HCT116 (cell line): ENCODE data around the gene SNTG2. TPM values are rescaled to one million over a fixed set of nuclear protein-coding genes. Genes with fewer than 3 reads are reported as not detected.

ENCODE experiments used
- ATAC-seq: fragments of 200-7000 bp; cut with Tn5 transposase; 2 replicates; pipeline ENCODE4 v1.9.1; 2020; ENCODE audit warnings: mild to moderate bottlenecking, moderate library complexity
- BruUV-seq: library from RNA; stranded (reverse); fragments of 400-500 nt; replicated peaks from 2 replicates; lab custom pipeline; 2021; lab: Mats Ljungman, UMichigan
- CTCF ChIA-PET: fragments of 300-600 bp; sonication (Branson Sonifier 250); formaldehyde crosslinking; loops from one replicate; lab custom pipeline; 2021; ENCODE audit warnings: antibody characterized with exemption; lab: Charles Lee
- POLR2A ChIA-PET: fragments of 300-600, 350-600 bp; sonication (Branson Sonifier 250); formaldehyde crosslinking; loops from one replicate; lab custom pipeline; 2021; ENCODE audit warnings: antibody characterized with exemption; lab: Charles Lee
- RAD21 ChIA-PET, 2 experiments: fragments of 300-600 bp; sonication (Branson Sonifier 250); formaldehyde crosslinking; loops; one replicate each; lab custom pipeline; 2023; ENCODE audit warnings: low total read pairs in 2 of 2; ENCODE audit not compliant: uncharacterized antibody in 2 of 2, unreplicated experiment in 2 of 2, low non-redundant PET in 1 of 2; lab: Charles Lee
- DNase-seq: peaks from one replicate; pipeline ENCODE4 v3.0.0-alpha.2; 2010; ENCODE audit warnings: low read depth, low spot score
- H2AFZ ChIP-seq: fragments of 200-600 bp; shearing (Covaris generic), sonication (generic); 2 replicates; pipeline ENCODE4 v1.6.1; 2017; ENCODE audit warnings: low read depth, mixed run types, mixed read lengths, antibody characterized with exemption, low read length; ENCODE audit not compliant: poor library complexity, severe bottlenecking
- H3K27ac ChIP-seq: 2 replicates; pipeline ENCODE4 v1.5.1; 2012; ENCODE audit warnings: low read depth, low read length
- H3K27me3 ChIP-seq: fragments of 200-600 bp; sonication (generic); 2 replicates; pipeline ENCODE4 v1.6.1; 2016; ENCODE audit warnings: mixed run types, low read length, mixed read lengths; ENCODE audit not compliant: insufficient read depth
- H3K36me3 ChIP-seq, 2 experiments: fragments of 200-500 bp in 1 of 2; fragments of 200-600 bp in 1 of 2; sonication (Bioruptor generic) in 1 of 2; sonication (generic) in 1 of 2; 2 replicates each; pipeline versions ENCODE4 v1.5.1 to v1.6.1; 2014 to 2016; ENCODE audit warnings: low read length in 2 of 2, inconsistent platforms in 1 of 2, mixed read lengths in 1 of 2, mixed run types in 1 of 2; ENCODE audit not compliant: insufficient read depth in 2 of 2, control insufficient read depth in 1 of 2
- H3K4me1 ChIP-seq, 2 experiments: fragments of 200-600 bp in 1 of 2; sonication (generic) in 1 of 2; 2 replicates each; pipeline versions ENCODE4 v1.5.1 to v1.6.1; 2012 to 2017; ENCODE audit warnings: low read length in 2 of 2, inconsistent platforms in 1 of 2, mild to moderate bottlenecking in 1 of 2, mixed read lengths in 1 of 2, mixed run types in 1 of 2, moderate library complexity in 1 of 2; ENCODE audit not compliant: insufficient read depth in 2 of 2, control insufficient read depth in 1 of 2
- H3K4me2 ChIP-seq: fragments of 200-600 bp; sonication (generic); 2 replicates; pipeline ENCODE4 v1.6.1; 2017; ENCODE audit warnings: mixed run types, low read length, mixed read lengths
- H3K4me3 ChIP-seq, 2 experiments: fragments of 200-600 bp in 1 of 2; sonication (generic) in 1 of 2; replicated peaks in 1 of 2; 2 replicates each; pipeline ENCODE4 v1.5.1; 2011 to 2016; ENCODE audit warnings: low read length in 2 of 2, control low read depth in 1 of 2, low read depth in 1 of 2, mild to moderate bottlenecking in 1 of 2, mixed read lengths in 1 of 2, mixed run types in 1 of 2
- H3K79me2 ChIP-seq: fragments of 200-600 bp; sonication (generic); 2 replicates; pipeline ENCODE4 v1.6.1; 2017; ENCODE audit warnings: mild to moderate bottlenecking, mixed run types, low read length, moderate library complexity, mixed read lengths; ENCODE audit not compliant: insufficient read depth
- H3K9ac ChIP-seq: fragments of 200-600 bp; sonication (generic); 2 replicates; pipeline ENCODE4 v1.6.1; 2016; ENCODE audit warnings: low read length, mixed read lengths
- H3K9me2 ChIP-seq: fragments of 200-600 bp; sonication (generic), shearing (Covaris generic); 2 replicates; pipeline ENCODE4 v1.6.1; 2017; ENCODE audit warnings: mixed run types, mild to moderate bottlenecking, moderate library complexity; ENCODE audit not compliant: insufficient read depth
- H3K9me3 ChIP-seq, 2 experiments: fragments of 200-500 bp in 1 of 2; fragments of 200-600 bp in 1 of 2; sonication (Bioruptor generic) in 1 of 2; sonication (generic) in 1 of 2; 2 replicates each; pipeline ENCODE4 v1.6.1; 2014 to 2017; ENCODE audit warnings: low read length in 2 of 2, mixed read lengths in 2 of 2, inconsistent platforms in 1 of 2, low read depth in 1 of 2, mild to moderate bottlenecking in 1 of 2, mixed run types in 1 of 2, moderate library complexity in 1 of 2; ENCODE audit not compliant: control insufficient read depth in 1 of 2, insufficient read depth in 1 of 2
- H4K20me1 ChIP-seq: fragments of 200-600 bp; sonication (generic), shearing (Covaris generic); 2 replicates; pipeline ENCODE4 v1.6.1; 2017; ENCODE audit warnings: mixed run types, mild to moderate bottlenecking, moderate library complexity; ENCODE audit not compliant: insufficient read depth
- CBX3 ChIP-seq: IDR thresholded peaks from 2 replicates; pipeline ENCODE4 v1.6.1; 2012; ENCODE audit warnings: low read depth
- CEBPB ChIP-seq: IDR thresholded peaks from 2 replicates; pipeline ENCODE4 v1.6.1; 2012; ENCODE audit warnings: low read depth
- EGR1 ChIP-seq: IDR thresholded peaks from 2 replicates; pipeline ENCODE4 v1.6.1; 2012; ENCODE audit warnings: low read depth
- EZH2phosphoT487 ChIP-seq: fragments of 200-600 bp; IDR thresholded peaks from 2 replicates; pipeline ENCODE4 v1.6.1; 2018; ENCODE audit warnings: antibody characterized with exemption, borderline replicate concordance
- JUND ChIP-seq: IDR thresholded peaks from 2 replicates; pipeline ENCODE4 v1.6.1; 2012
- POLR2A ChIP-seq: IDR thresholded peaks from 2 replicates; pipeline ENCODE4 v1.7.0; 2011; ENCODE audit warnings: borderline replicate concordance; ENCODE audit not compliant: insufficient read depth, insufficient read length; ENCODE audit errors: extremely low read depth
- POLR2AphosphoS5 ChIP-seq: IDR thresholded peaks from 2 replicates; pipeline ENCODE4 v1.6.1; 2011; ENCODE audit warnings: mild to moderate bottlenecking, low read depth, low read length, moderate library complexity
- RAD21 ChIP-seq: IDR thresholded peaks from 2 replicates; pipeline ENCODE4 v1.6.1; 2012; ENCODE audit warnings: low read depth, mild to moderate bottlenecking
- SIN3A ChIP-seq: IDR thresholded peaks from 2 replicates; pipeline ENCODE4 v1.6.1; 2012; ENCODE audit warnings: low read depth
- TCF7L2 ChIP-seq: IDR thresholded peaks from 2 replicates; pipeline ENCODE4 v1.7.0; 2011; ENCODE audit warnings: borderline replicate concordance, inconsistent platforms; ENCODE audit not compliant: insufficient read depth, insufficient read length; ENCODE audit errors: extremely low read depth
- YY1 ChIP-seq: IDR thresholded peaks from 2 replicates; pipeline ENCODE4 v1.6.1; 2011; ENCODE audit warnings: low read length, low read depth, moderate library complexity, mild to moderate bottlenecking; ENCODE audit not compliant: insufficient replicate concordance; ENCODE audit errors: extremely low read depth
- ZFX ChIP-seq: fragments of 450-650 bp; IDR thresholded peaks from 2 replicates; pipeline ENCODE4 v1.6.1; 2017
- intact Hi-C: fragments of 100-400 bp; cut with micrococcal nuclease; formaldehyde crosslinking; loops from 2 replicates; pipeline ENCODE4 v1.10.0; 2022
- total RNA-seq: library from RNA; stranded (reverse); gene quantifications from one replicate; pipeline ENCODE4 v1.2.1, GENCODE V29; 2021; ENCODE audit not compliant: unreplicated experiment
- TF ChIP-seq, protein P1 (sequence below), 3 experiments: fragments of 200-600 bp in 1 of 3; sonication (generic) in 1 of 3; IDR thresholded peaks in 2 of 3; conservative IDR thresholded peaks in 1 of 3; 2 replicates each; pipeline ENCODE4 v1.5.1; 2012 to 2017; ENCODE audit warnings: low read depth in 2 of 3, low read length in 2 of 3, antibody characterized with exemption in 1 of 3, borderline replicate concordance in 1 of 3, control low read depth in 1 of 3, mild to moderate bottlenecking in 1 of 3, mixed read lengths in 1 of 3, mixed run types in 1 of 3, moderate library complexity in 1 of 3; ENCODE audit not compliant: insufficient read depth in 1 of 3
- TF ChIP-seq, protein P2 (sequence below): IDR thresholded peaks from 2 replicates; pipeline ENCODE4 v1.6.1; 2012
- TF ChIP-seq, protein P3 (sequence below): IDR thresholded peaks from 2 replicates; pipeline ENCODE4 v1.6.1; 2012; ENCODE audit warnings: low read depth

The SNTG2 gene
- total RNA-seq, 1 experiment from 2014 or later: not detected

DNA sequence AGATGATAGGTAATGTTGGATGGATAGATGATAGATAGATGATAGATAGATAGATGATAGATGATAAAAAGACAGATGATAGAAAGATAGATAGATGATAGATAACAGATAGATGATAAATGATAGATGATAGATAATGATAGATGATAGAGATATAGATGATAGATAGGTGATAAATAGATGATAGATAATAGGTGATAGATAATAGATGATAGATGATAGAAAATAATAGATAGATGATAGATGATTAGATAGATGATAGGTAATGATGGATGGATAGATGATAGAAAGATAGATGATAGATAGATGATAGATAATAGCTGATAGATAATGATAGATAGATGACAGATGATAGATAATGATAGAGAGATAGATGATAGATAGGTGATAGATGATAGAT is 31.0 kb upstream of the SNTG2 start:
- Histone ChIP-seq H3K79me2 (no peaks in the 10 kb centered on the region), H3K27ac (no peak overlapping the region), H3K9ac (no peak overlapping the region), H3K9me2 (no peaks in the 10 kb centered on the region), H3K4me1 (no peaks in the 10 kb centered on the region), H3K36me3 (no peaks in the 10 kb centered on the region), H2AFZ (no peak overlapping the region), H4K20me1 (no peaks in the 10 kb centered on the region), H3K4me3 (no peak overlapping the region), H3K27me3 (peaks cover 28% of the 10 kb centered on the region), H3K9me3 (no peaks in the 10 kb centered on the region), H3K4me2 (no peak overlapping the region)
- TF ChIP-seq JUND (no peak), CEBPB (no peak), RAD21 (no peak), YY1 (no peak), TCF7L2 (no peak), EZH2phosphoT487 (no peak), SIN3A (no peak)
- ChIA-PET POLR2A (no interaction called here), RAD21 (no interaction called here), CTCF (no interaction called here)
- BruUV-seq: no TSS peak
- intact Hi-C loops: no loop called here
- ATAC-seq (no peak), DNase-seq (no peak)

DNA sequence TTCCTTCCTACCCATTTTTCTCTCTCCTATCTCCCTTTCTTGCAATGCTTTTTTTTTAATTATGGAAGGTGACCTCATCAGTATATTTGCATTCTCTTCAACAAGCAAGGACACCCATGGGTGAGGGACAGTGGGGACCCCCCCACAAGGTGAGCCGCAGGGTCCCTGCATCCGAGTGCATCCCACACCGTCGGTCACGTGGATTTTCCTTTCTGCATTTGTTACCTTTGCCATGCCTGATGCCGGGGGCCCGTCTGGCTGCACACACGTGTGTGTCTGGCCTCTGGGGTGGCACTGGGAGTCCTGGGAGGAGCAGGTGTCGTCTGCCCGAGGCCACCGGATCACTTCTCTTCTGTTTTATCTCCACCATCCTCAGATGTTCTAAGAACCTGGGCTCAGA is 30.1 kb upstream of the SNTG2 start:
- H3K27ac ChIP-seq: no peak overlapping the region
- no peak for ATAC-seq
- H4K20me1 ChIP-seq: no peaks in the 10 kb centered on the region
- intact Hi-C loops: no loop called here
- no peak overlapping the region for H3K9ac ChIP-seq
- no peaks in the 10 kb centered on the region for H3K9me2 ChIP-seq
- H3K4me2 ChIP-seq: no peak overlapping the region
- BruUV-seq: no TSS peak
- no peak overlapping the region for H2AFZ ChIP-seq
- ChIA-PET POLR2A (no interaction called here), RAD21 (no interaction called here), CTCF (no interaction called here)
- no peaks in the 10 kb centered on the region for H3K9me3 ChIP-seq
- DNase-seq: no peak
- H3K36me3 ChIP-seq: no peaks in the 10 kb centered on the region
- no peaks in the 10 kb centered on the region for H3K79me2 ChIP-seq
- no peaks in the 10 kb centered on the region for H3K4me1 ChIP-seq
- H3K27me3 ChIP-seq: peaks cover 37% of the 10 kb centered on the region
- no peak overlapping the region for H3K4me3 ChIP-seq
- TF ChIP-seq ZFX (no peak), JUND (no peak), POLR2AphosphoS5 (no peak), EGR1 (no peak), CBX3 (no peak), POLR2A (no peak)
- TF ChIP-seq, protein P1, sequence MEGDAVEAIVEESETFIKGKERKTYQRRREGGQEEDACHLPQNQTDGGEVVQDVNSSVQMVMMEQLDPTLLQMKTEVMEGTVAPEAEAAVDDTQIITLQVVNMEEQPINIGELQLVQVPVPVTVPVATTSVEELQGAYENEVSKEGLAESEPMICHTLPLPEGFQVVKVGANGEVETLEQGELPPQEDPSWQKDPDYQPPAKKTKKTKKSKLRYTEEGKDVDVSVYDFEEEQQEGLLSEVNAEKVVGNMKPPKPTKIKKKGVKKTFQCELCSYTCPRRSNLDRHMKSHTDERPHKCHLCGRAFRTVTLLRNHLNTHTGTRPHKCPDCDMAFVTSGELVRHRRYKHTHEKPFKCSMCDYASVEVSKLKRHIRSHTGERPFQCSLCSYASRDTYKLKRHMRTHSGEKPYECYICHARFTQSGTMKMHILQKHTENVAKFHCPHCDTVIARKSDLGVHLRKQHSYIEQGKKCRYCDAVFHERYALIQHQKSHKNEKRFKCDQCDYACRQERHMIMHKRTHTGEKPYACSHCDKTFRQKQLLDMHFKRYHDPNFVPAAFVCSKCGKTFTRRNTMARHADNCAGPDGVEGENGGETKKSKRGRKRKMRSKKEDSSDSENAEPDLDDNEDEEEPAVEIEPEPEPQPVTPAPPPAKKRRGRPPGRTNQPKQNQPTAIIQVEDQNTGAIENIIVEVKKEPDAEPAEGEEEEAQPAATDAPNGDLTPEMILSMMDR (IDR thresholded peaks at IDR 0.05 in 2 of 3, conservative IDR thresholded peaks at IDR 0.05 in 1 of 3; ENCODE audit: borderline replicate concordance in 1 of 3, insufficient read depth in 1 of 3, low read depth in 2 of 3, low read length in 2 of 3): no peak
- TF ChIP-seq, protein P2, sequence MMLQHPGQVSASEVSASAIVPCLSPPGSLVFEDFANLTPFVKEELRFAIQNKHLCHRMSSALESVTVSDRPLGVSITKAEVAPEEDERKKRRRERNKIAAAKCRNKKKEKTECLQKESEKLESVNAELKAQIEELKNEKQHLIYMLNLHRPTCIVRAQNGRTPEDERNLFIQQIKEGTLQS: no peak
- TF ChIP-seq, protein P3, sequence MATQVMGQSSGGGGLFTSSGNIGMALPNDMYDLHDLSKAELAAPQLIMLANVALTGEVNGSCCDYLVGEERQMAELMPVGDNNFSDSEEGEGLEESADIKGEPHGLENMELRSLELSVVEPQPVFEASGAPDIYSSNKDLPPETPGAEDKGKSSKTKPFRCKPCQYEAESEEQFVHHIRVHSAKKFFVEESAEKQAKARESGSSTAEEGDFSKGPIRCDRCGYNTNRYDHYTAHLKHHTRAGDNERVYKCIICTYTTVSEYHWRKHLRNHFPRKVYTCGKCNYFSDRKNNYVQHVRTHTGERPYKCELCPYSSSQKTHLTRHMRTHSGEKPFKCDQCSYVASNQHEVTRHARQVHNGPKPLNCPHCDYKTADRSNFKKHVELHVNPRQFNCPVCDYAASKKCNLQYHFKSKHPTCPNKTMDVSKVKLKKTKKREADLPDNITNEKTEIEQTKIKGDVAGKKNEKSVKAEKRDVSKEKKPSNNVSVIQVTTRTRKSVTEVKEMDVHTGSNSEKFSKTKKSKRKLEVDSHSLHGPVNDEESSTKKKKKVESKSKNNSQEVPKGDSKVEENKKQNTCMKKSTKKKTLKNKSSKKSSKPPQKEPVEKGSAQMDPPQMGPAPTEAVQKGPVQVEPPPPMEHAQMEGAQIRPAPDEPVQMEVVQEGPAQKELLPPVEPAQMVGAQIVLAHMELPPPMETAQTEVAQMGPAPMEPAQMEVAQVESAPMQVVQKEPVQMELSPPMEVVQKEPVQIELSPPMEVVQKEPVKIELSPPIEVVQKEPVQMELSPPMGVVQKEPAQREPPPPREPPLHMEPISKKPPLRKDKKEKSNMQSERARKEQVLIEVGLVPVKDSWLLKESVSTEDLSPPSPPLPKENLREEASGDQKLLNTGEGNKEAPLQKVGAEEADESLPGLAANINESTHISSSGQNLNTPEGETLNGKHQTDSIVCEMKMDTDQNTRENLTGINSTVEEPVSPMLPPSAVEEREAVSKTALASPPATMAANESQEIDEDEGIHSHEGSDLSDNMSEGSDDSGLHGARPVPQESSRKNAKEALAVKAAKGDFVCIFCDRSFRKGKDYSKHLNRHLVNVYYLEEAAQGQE: no peak
